Activated T-helper 1 cell treated with anti-CD3 and anti-CD28 coated beads, Interleukin-2, amount 50 U/mL, for 16 hours (primary cell): Measurements from ENCODE around the gene XRCC1.
"Not testable (repeated sequence)": the region's sequence is repeated elsewhere in the genome, so short reads cannot be mapped to it uniquely, and the experiment has no call there.

Source experiments
- DNase-seq, 2 donors: peaks; one replicate each; pipeline ENCODE4 v3.0.0-alpha.2; 2020; ENCODE audit warnings: low read depth in 1 of 2, low spot score in 1 of 2

Gene XRCC1

GRCh38 chr19:43575156-43575950 is at the start of gene XRCC1, which contains the start of gene PINLYP:
Gene XRCC1 (minus strand): TSS chr19:43575527. CDS start chr19:43575458, 69 bp downstream.
Gene PINLYP (plus strand): TSS chr19:43575801. CDS start chr19:43577192, 1,391 bp downstream.
- peak; percentile 87 to 93 for DNase-seq

GRCh38 chr19:43624933-43625332 is 49.6 kb upstream of the XRCC1 start:
- peak; percentile 71 to 74 for DNase-seq

GRCh38 chr19:43623889-43624670 is 48.8 kb upstream of the XRCC1 start:
- DNase-seq = no peak

GRCh38 chr19:43622956-43623355 is 47.6 kb upstream of the XRCC1 start:
- no peak for DNase-seq

GRCh38 chr19:43622070-43622469 is 46.7 kb upstream of the XRCC1 start:
- DNase-seq = no peak

GRCh38 chr19:43620061-43621001 is 45.0 kb upstream of the XRCC1 start:
- peak; percentile 62 to 72 for DNase-seq

GRCh38 chr19:43619262-43620060 is 44.1 kb upstream of the XRCC1 start, which contains the start of gene ZNF428:
Gene ZNF428 (minus strand): TSS chr19:43619629. CDS start chr19:43614304, 5,325 bp downstream.
- peak; percentile 61 to 81 for DNase-seq

GRCh38 chr19:43618921-43619261 is 43.6 kb upstream of the XRCC1 start:
- DNase-seq = peak in 1 of 2 donors; percentile 17

GRCh38 chr19:43616954-43617353 is 41.6 kb upstream of the XRCC1 start:
- no peak for DNase-seq

- DNase-seq = no peak
These were observed 41.0 kb upstream of the XRCC1 start for GRCh38 chr19:43616306-43616705.

GRCh38 chr19:43612374-43612773 is 37.0 kb upstream of the XRCC1 start:
- DNase-seq = no peak

- no peak for DNase-seq
These were observed 36.5 kb upstream of the XRCC1 start, which contains the start of gene SRRM5 for GRCh38 chr19:43611788-43612187. Gene SRRM5 (plus strand): TSS chr19:43612088. CDS start chr19:43612122, 34 bp downstream.

GRCh38 chr19:43610493-43610892 is 35.2 kb upstream of the XRCC1 start:
- no peak for DNase-seq

- no peak for DNase-seq
These were observed 34.5 kb upstream of the XRCC1 start for GRCh38 chr19:43609872-43610271.

- DNase-seq = no peak
These were observed 32.2 kb upstream of the XRCC1 start for GRCh38 chr19:43607238-43608205.

- no peak for DNase-seq
These were observed 31.4 kb upstream of the XRCC1 start for GRCh38 chr19:43606569-43607229.

GRCh38 chr19:43605875-43606568 is 30.7 kb upstream of the XRCC1 start:
- DNase-seq = no peak

- not testable (repeated sequence) for DNase-seq
These were observed 25.0 kb upstream of the XRCC1 start for GRCh38 chr19:43600326-43600725.
